Prostate gland (tissue), 2 donors: Measurements from ENCODE around the gene DEPDC4.

Source experiments
- CTCF ChIP-seq, 4 experiments: fragments of 200-600 bp in 2 of 4; fragments of 450-650 bp in 2 of 4; sonication (generic) in 2 of 4; IDR thresholded peaks; 1 replicate in 3 of 4; 2 replicates in 1 of 4; pipeline ENCODE4 v1.5.1; 2016 to 2019; ENCODE audit warnings: antibody characterized with exemption in 4 of 4, mild to moderate bottlenecking in 2 of 4, moderate library complexity in 2 of 4
- POLR2A ChIP-seq: fragments of 450-650 bp; IDR thresholded peaks from one replicate; pipeline ENCODE4 v1.6.1; 2016; ENCODE audit warnings: antibody characterized with exemption, mild to moderate bottlenecking

GRCh38 chr12:100266585-100266834 lies 369 bp downstream of the DEPDC4 start:
- TF ChIP-seq CTCF (IDR thresholded peaks at IDR 0.05) (no peak), POLR2A (no peak)
